Keratinocyte (primary cell): ENCODE results near the gene COX8A.

Experiments used
- EZH2 ChIP-seq: IDR thresholded peaks from one replicate; pipeline ENCODE4 v1.6.1; 2012; ENCODE audit warnings: inconsistent platforms, mild to moderate bottlenecking, low read length, moderate library complexity
- TF ChIP-seq, protein P1 (sequence below), 3 experiments: IDR thresholded peaks in 1 of 3; conservative IDR thresholded peaks in 1 of 3; optimal IDR thresholded peaks in 1 of 3; 2 replicates in 2 of 3; 3 replicates in 1 of 3; pipeline versions ENCODE3 to v1.5.1; 2011; ENCODE audit warnings: low read length in 3 of 3, mild to moderate bottlenecking in 3 of 3, moderate library complexity in 2 of 3, control low read depth in 1 of 3, inconsistent platforms in 1 of 3; ENCODE audit not compliant: insufficient read depth in 2 of 3; ENCODE audit errors: extremely low read depth in 1 of 3

DNA sequence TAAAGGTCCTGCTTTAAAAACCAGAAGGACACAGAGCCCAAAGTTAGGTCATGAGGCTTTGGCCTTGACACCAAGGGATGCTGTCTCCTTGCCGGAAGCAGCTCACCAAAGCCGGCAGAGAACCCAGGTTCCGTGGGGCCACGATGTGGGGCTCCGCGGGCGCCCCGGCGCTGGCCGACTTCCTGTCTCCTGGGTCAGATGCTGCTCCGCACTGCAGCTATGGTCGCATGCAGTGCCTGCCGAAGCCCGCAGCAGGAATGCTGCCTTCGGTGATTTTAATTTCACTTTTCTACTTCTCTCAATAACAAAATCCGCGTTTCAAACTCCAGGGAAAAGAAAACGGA lies 11.4 kb downstream of the COX8A start:
- TF ChIP-seq, protein P1, sequence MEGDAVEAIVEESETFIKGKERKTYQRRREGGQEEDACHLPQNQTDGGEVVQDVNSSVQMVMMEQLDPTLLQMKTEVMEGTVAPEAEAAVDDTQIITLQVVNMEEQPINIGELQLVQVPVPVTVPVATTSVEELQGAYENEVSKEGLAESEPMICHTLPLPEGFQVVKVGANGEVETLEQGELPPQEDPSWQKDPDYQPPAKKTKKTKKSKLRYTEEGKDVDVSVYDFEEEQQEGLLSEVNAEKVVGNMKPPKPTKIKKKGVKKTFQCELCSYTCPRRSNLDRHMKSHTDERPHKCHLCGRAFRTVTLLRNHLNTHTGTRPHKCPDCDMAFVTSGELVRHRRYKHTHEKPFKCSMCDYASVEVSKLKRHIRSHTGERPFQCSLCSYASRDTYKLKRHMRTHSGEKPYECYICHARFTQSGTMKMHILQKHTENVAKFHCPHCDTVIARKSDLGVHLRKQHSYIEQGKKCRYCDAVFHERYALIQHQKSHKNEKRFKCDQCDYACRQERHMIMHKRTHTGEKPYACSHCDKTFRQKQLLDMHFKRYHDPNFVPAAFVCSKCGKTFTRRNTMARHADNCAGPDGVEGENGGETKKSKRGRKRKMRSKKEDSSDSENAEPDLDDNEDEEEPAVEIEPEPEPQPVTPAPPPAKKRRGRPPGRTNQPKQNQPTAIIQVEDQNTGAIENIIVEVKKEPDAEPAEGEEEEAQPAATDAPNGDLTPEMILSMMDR (optimal IDR thresholded peaks at IDR 0.05 in 1 of 3, IDR thresholded peaks at IDR 0.05 in 1 of 3, conservative IDR thresholded peaks at IDR 0.05 in 1 of 3; ENCODE audit: extremely low read depth in 1 of 3, insufficient read depth in 2 of 3, low read length in 3 of 3), result no peak
- no peak for TF ChIP-seq EZH2
